Ishikawa (cell line): ENCODE results near the gene GRID2.

Source experiments
- CREB1 ChIP-seq: IDR thresholded peaks from 2 replicates; pipeline ENCODE4 v1.6.1; 2012; ENCODE audit warnings: low read depth
- FOXM1 ChIP-seq: IDR thresholded peaks from 2 replicates; pipeline ENCODE4 v1.6.1; 2012; ENCODE audit warnings: low read depth, borderline replicate concordance
- MAX ChIP-seq: IDR thresholded peaks from 2 replicates; pipeline ENCODE4 v1.6.1; 2012
- RAD21 ChIP-seq: IDR thresholded peaks from 2 replicates; pipeline ENCODE4 v1.6.1; 2012; ENCODE audit warnings: low read depth
- REST ChIP-seq: IDR thresholded peaks from 2 replicates; pipeline ENCODE4 v1.6.1; 2012; ENCODE audit warnings: low read depth, mild to moderate bottlenecking
- TAF1 ChIP-seq: IDR thresholded peaks from 2 replicates; pipeline ENCODE4 v1.6.1; 2012; ENCODE audit warnings: low read depth, mild to moderate bottlenecking
- ZBTB7A ChIP-seq: IDR thresholded peaks from 2 replicates; pipeline ENCODE4 v1.6.1; 2012; ENCODE audit warnings: low read depth

- no peak for TF ChIP-seq MAX
- TF ChIP-seq TAF1: no peak
- no peak for TF ChIP-seq CREB1
- TF ChIP-seq FOXM1: no peak
- no peak for TF ChIP-seq ZBTB7A
- TF ChIP-seq REST: no peak
- no peak for TF ChIP-seq RAD21
Observed at GRCh38 chr4:92334716-92335350, 31.1 kb downstream of the GRID2 start.
